C4-2B (cell line): ENCODE measurements around the gene DAB2.

Experiments
- CTCF ChIP-seq: fragments of 450-650 bp; conservative IDR thresholded peaks from 2 replicates; pipeline ENCODE4 v1.5.1; 2017; ENCODE audit warnings: mild to moderate bottlenecking
- ZFX ChIP-seq: fragments of 450-650 bp; IDR thresholded peaks from 2 replicates; pipeline ENCODE4 v1.6.1; 2017

DNA sequence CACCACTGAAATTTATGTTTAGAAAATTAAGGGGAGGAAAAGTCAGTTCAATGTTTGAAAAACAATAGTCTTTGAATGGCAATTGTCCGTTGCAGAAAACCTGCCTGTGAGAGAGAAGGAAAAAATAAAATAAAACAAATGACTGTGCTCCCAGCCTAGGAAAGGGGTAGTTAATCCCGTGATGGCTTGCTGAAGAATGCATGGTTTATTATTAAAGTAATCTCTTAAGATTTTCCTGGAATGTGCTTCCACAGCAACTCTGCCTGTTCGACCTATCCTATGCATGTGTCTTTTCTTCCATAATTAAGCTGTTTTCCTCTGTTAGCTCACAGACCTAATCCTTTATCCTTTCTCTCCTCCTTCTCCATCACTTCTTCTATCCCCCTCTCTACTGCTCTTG, 2.4 kb upstream of the DAB2 start:
- TF ChIP-seq CTCF (no peak), ZFX (no peak)
